Stimulated activated CD8-positive, alpha-beta memory T cell treated with anti-CD3 and anti-CD28 coated beads, Interleukin-4, amount 100 ng/mL, for 4 hours (primary cell): ENCODE measurements around the gene TSSK6.

ENCODE experiments used
- DNase-seq, 2 donors: peaks; one replicate each; pipeline ENCODE4 v3.0.0-alpha.2; 2020; ENCODE audit warnings: low read depth in 2 of 2, low spot score in 1 of 2

Gene TSSK6

GRCh38 chr19:19531951-19532805 is 16.8 kb upstream of the TSSK6 start:
- DNase-seq, result peak; percentile 68 to 80

GRCh38 chr19:19530889-19531288 is 15.5 kb upstream of the TSSK6 start:
- no peak for DNase-seq

GRCh38 chr19:19530423-19530804 is 15.1 kb upstream of the TSSK6 start:
- no peak for DNase-seq

GRCh38 chr19:19529783-19530422 is 14.6 kb upstream of the TSSK6 start:
- DNase-seq, result no peak

- no peak for DNase-seq
Measured at GRCh38 chr19:19528721-19529490, 13.6 kb upstream of the TSSK6 start, which contains the start of gene YJEFN3. Gene YJEFN3 (plus strand): TSS chr19:19528911. CDS start chr19:19528933, 22 bp downstream.

- no peak for DNase-seq
Measured at GRCh38 chr19:19527674-19528625, 12.6 kb upstream of the TSSK6 start.

- no peak for DNase-seq
Measured at GRCh38 chr19:19527371-19527656, 12.0 kb upstream of the TSSK6 start.

GRCh38 chr19:19526581-19527370 is 11.4 kb upstream of the TSSK6 start:
- no peak for DNase-seq

- DNase-seq, result no peak
Measured at GRCh38 chr19:19525611-19526380, 10.4 kb upstream of the TSSK6 start.

GRCh38 chr19:19524053-19524452 is 8.7 kb upstream of the TSSK6 start:
- no peak for DNase-seq

- no peak for DNase-seq
Measured at GRCh38 chr19:19523177-19523576, 7.8 kb upstream of the TSSK6 start.

GRCh38 chr19:19520989-19521388 is 5.6 kb upstream of the TSSK6 start:
- no peak for DNase-seq

GRCh38 chr19:19517235-19517619 is 1.9 kb upstream of the TSSK6 start:
- DNase-seq, result no peak

- peak; percentile 83 to 97 for DNase-seq
Measured at GRCh38 chr19:19515642-19516519, 533 bp upstream of the TSSK6 start, which contains the start of gene NDUFA13. Gene NDUFA13 (plus strand): TSS chr19:19516225. CDS start chr19:19516239, 14 bp downstream.

GRCh38 chr19:19514215-19514657 is 1.1 kb downstream of the TSSK6 start:
- no peak for DNase-seq

- DNase-seq, result no peak
Measured at GRCh38 chr19:19513682-19514081, 1.7 kb downstream of the TSSK6 start.

GRCh38 chr19:19510432-19510831 is 4.9 kb downstream of the TSSK6 start:
- DNase-seq, result no peak

GRCh38 chr19:19508217-19508616 is 7.1 kb downstream of the TSSK6 start:
- DNase-seq, result no peak
